T-helper 22 cell (primary cell): ENCODE data around the gene CST2.
"Not testable (repeated sequence)": the region's sequence is repeated elsewhere in the genome, so short reads cannot be mapped to it uniquely, and the experiment has no call there.

Experiments used
- DNase-seq: peaks from one replicate; pipeline ENCODE4 v3.0.0-alpha.2; 2020; ENCODE audit warnings: low read depth

CST2 gene

GRCh38 chr20:23810349-23810748, 16.2 kb downstream of the CST2 start:
- not testable (repeated sequence) for DNase-seq

DNA sequence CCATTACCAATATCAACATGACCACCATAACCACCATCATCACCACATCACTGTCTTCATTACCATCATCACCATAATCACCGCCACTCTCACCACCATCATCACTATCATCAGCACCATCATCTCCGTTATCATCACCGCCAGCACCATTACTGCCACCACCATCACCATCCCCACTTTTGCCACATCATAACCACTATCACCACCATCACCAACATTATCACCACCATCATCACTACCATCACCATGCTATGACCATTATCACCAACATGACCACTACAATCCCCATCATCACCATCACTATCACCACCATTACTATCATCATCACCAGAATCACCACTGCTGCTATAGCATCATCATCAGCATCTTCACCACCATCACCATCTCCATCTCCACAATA, 25.7 kb downstream of the CST2 start:
- DNase-seq = no peak

DNA sequence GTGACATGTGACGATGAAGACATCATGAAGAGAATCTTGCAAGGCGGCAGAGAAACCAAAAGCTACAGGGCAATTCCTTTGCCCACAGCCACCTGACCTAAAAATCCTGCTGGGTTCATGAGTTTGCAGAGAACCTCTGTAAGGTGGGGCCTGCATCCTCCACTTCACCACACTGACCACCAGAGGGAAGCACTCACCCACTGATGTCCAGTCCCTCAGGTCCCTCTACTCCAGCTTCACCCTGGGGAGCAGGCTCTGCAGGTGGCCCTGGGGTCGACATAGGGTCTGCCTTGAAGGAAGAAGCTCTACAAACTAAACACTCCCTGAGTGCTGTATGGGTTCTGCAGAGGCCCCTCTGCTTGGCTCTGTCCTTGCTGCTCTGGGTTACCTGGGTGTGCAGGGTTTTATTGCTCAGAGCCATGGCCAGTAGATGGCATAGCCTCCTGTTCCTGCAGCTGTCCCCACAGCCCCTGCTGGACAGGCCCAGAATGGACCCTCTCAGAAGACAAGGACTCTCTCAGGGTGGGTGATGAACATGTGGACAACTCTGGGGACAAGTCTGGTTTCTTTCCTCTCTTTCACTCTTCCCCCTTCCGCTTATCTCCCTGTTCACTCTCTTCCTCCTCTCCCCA, 27.2 kb downstream of the CST2 start:
- not testable (repeated sequence) for DNase-seq

DNA sequence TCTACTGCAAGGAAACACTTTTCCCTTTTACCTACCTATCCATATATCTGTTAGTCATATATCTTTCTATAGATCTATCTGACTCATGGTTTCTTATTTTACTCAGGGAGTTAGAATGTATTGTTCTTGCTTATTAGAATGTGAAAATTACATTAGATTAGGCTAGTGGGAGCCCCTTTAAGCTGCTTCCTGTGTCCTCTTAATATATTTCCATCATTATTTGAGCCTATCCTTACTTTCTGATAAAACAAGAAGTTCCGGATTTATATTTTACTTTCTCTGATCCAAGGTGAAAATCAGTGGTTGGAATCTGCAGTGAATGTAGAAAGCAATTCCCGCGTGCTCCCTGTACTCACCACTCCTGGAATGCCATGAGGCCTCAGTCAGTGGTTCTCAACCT, 31.0 kb downstream of the CST2 start:
- no peak for DNase-seq

DNA sequence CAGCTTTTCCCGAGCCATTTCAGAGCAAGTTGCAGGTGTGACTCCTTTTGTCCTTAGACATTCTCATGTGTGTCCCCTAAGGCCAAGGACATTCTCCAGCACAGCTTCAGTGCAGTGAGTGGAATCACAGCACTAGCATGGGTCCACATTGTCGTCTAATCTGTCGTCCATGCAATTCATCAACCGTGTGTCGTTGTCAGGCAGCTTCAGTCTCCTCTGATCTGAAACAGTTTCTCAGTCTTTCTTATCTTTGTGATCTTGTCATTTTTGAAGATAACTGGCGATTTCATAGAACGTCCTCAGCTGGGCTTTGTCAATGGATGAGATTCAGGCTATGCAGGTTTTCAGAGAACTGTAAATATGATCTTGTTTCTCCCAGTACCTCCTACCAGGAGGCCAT, 31.7 kb downstream of the CST2 start:
- no peak for DNase-seq

GRCh38 chr20:23794065-23794464, 32.5 kb downstream of the CST2 start:
- no peak for DNase-seq

DNA sequence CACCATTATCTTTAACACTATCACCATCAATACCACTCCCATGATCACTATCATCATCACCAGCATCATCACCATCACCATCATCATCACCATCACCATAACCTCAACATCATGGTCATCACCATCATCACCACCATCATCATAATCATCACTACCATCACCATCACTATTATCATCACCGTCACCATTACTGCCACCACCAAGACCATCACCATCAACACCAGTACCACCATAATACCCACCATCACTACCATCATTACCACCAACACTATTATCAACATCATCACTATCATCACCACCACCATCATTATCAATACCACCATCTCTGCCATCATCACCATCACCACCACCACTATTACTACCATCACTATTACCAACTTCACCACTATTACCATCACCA, 43.1 kb downstream of the CST2 start:
- DNase-seq = no peak

- DNase-seq = no peak
These were observed 44.1 kb downstream of the CST2 start for GRCh38 chr20:23782366-23782983.

- not testable (repeated sequence) for DNase-seq
These were observed 47.9 kb downstream of the CST2 start for GRCh38 chr20:23778676-23779075.

GRCh38 chr20:23777380-23777779, 49.1 kb downstream of the CST2 start:
- not testable (repeated sequence) for DNase-seq

DNA sequence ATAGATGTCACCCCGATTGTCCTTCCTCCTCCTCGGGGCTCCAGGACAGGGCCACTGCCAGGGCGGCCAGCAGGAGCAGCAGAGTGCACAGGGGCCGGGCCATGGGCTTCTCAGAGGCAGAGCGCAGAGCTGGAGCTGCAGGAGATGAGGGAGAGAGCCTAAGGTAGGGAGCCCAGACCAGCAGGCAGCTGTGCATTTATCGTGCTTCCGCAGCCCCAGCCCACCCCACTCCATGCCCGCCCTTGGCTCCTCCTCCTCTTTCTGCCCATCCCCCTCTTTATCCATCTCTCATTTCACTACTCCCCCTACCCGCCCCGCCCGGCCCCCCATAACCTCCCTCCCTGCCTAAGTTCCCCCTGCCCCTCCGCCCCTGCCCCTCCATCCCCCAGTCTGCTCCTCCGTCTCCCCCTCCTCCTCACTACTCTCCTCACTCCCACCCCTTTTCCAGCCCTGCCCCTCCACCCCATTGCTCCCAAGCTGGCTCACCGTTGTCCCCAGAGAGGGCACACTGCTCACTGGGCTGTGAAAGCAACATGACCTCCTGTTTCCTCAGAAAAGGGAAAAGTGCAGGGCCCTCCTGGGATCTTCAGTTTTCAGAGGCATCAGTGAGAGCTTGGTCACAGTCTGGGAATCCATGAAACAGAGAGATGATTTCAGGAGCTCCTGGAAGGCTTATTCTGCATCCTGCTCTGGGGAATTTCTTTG, 50.3 kb downstream of the CST2 start:
- no peak for DNase-seq

DNA sequence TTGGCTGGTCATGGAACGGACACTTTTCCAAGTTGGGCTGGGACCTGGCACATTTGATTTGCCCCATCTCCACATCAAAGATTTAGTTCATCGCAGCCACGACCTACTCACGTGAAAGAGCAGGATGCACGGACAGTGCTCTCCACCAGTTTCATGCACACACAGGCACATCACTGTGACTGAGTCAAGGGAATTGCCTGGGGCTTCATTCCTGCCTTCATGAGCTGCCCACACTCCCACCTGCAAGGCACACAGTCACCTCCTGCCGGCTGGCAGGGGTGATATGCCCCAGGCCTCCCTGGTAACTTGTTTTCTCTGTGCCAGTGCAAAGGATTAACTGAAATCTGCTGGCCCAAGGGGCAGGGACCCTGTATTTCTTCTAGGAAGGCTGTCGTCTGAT, 52.4 kb downstream of the CST2 start:
- no peak for DNase-seq
